Hepatic stellate cell (primary cell): Measurements from ENCODE around the gene USP6NL.
A peak's percentile ranks its signal among the peaks of the same experiment; 100 is the strongest.

ENCODE experiments used
- DNase-seq: peaks from one replicate; pipeline ENCODE4 v3.0.0; 2011; ENCODE audit warnings: low spot score

Gene USP6NL

GRCh38 chr10:11551104-11551503, 60.3 kb downstream of the USP6NL start:
- no peak for DNase-seq

- no peak for DNase-seq
Observed at GRCh38 chr10:11548768-11549099, 62.7 kb downstream of the USP6NL start.

GRCh38 chr10:11548065-11548767, 63.2 kb downstream of the USP6NL start:
- no peak for DNase-seq

GRCh38 chr10:11546581-11546980, 64.9 kb downstream of the USP6NL start:
- no peak for DNase-seq

- no peak for DNase-seq
Observed at GRCh38 chr10:11541296-11541695, 70.2 kb downstream of the USP6NL start.

- no peak for DNase-seq
Observed at GRCh38 chr10:11539191-11539868, 72.1 kb downstream of the USP6NL start.

GRCh38 chr10:11538834-11539190, 72.6 kb downstream of the USP6NL start:
- no peak for DNase-seq

GRCh38 chr10:11536228-11536627, 75.2 kb downstream of the USP6NL start:
- DNase-seq = no peak

GRCh38 chr10:11535346-11535959, 76.0 kb downstream of the USP6NL start:
- no peak for DNase-seq

GRCh38 chr10:11533328-11533781, 78.1 kb downstream of the USP6NL start:
- DNase-seq = no peak

- no peak for DNase-seq
Observed at GRCh38 chr10:11532306-11532705, 79.1 kb downstream of the USP6NL start.

GRCh38 chr10:11530806-11531205, 80.6 kb downstream of the USP6NL start:
- DNase-seq = no peak

GRCh38 chr10:11529276-11529903, 82.1 kb downstream of the USP6NL start:
- no peak for DNase-seq

- DNase-seq = no peak
Observed at GRCh38 chr10:11528286-11528685, 83.2 kb downstream of the USP6NL start.

GRCh38 chr10:11527691-11528255, 83.7 kb downstream of the USP6NL start:
- no peak for DNase-seq

- no peak for DNase-seq
Observed at GRCh38 chr10:11527068-11527467, 84.4 kb downstream of the USP6NL start.

GRCh38 chr10:11525503-11525902, 85.9 kb downstream of the USP6NL start:
- DNase-seq = peak; percentile 17

GRCh38 chr10:11522821-11523245, 88.6 kb downstream of the USP6NL start:
- DNase-seq = no peak

- no peak for DNase-seq
Observed at GRCh38 chr10:11521860-11522259, 89.6 kb downstream of the USP6NL start.

- no peak for DNase-seq
Observed at GRCh38 chr10:11520892-11521291, 90.6 kb downstream of the USP6NL start.

GRCh38 chr10:11517150-11517549, 94.3 kb downstream of the USP6NL start:
- DNase-seq = no peak

GRCh38 chr10:11516431-11516746, 95.1 kb downstream of the USP6NL start:
- DNase-seq = no peak
